Caco-2 (cell line): ENCODE measurements around the gene PATJ. TPM values are rescaled to one million over a fixed set of nuclear protein-coding genes. Genes with fewer than 3 reads are reported as not detected.

Experiments used
- BruUV-seq: library from RNA; stranded (reverse); fragments of 400-500 nt; replicated peaks from 2 replicates; lab custom pipeline; 2021; lab: Mats Ljungman, UMichigan
- CTCF ChIA-PET: fragments of 300-600 bp; sonication (Branson Sonifier 250); formaldehyde crosslinking; loops from one replicate; lab custom pipeline; 2022; ENCODE audit warnings: antibody characterized with exemption; lab: Charles Lee
- POLR2A ChIA-PET: fragments of 300-600 bp; sonication (Branson Sonifier 250); formaldehyde crosslinking; loops from one replicate; lab custom pipeline; 2022; ENCODE audit warnings: antibody characterized with exemption; lab: Charles Lee
- DNase-seq, 2 experiments: peaks; one replicate each; pipeline versions ENCODE4 v3.0.0 to v3.0.0-alpha.2; 2020 to 2022
- H3K27me3 ChIP-seq: replicated peaks from 2 replicates; pipeline ENCODE4 v1.6.0; 2011; ENCODE audit warnings: low read length; ENCODE audit not compliant: control insufficient read depth, insufficient read depth
- H3K36me3 ChIP-seq: 2 replicates; pipeline ENCODE4 v1.5.1; 2011; ENCODE audit warnings: low read length; ENCODE audit not compliant: control insufficient read depth, insufficient read depth
- H3K4me1 ChIP-seq: fragments of 250-450 bp; sonication (Bioruptor Pico); 2 replicates; pipeline ENCODE4 v1.5.1; 2020; ENCODE audit warnings: mild to moderate bottlenecking
- H3K4me3 ChIP-seq: 2 replicates; pipeline ENCODE4 v1.5.1; 2011; ENCODE audit warnings: low read depth, mild to moderate bottlenecking, control low read depth, low read length
- H3K9me3 ChIP-seq: fragments of 250-450 bp; sonication (Bioruptor Pico); 2 replicates; pipeline ENCODE4 v1.5.1; 2020; ENCODE audit warnings: mild to moderate bottlenecking, moderate library complexity
- H3K27ac Mint-ChIP-seq: one replicate; pipeline ENCODE4 v1.8.0; 2022; ENCODE audit warnings: mixed read lengths; ENCODE audit not compliant: unreplicated experiment
- H3K27me3 Mint-ChIP-seq: one replicate; pipeline ENCODE4 v1.8.0; 2022; ENCODE audit warnings: mixed read lengths; ENCODE audit not compliant: insufficient read depth, unreplicated experiment
- H3K36me3 Mint-ChIP-seq: one replicate; pipeline ENCODE4 v1.8.0; 2022; ENCODE audit warnings: mild to moderate bottlenecking, mixed read lengths; ENCODE audit not compliant: insufficient read depth, unreplicated experiment
- H3K4me1 Mint-ChIP-seq: one replicate; pipeline ENCODE4 v1.8.0; 2022; ENCODE audit warnings: low read depth, mixed read lengths; ENCODE audit not compliant: unreplicated experiment
- H3K4me3 Mint-ChIP-seq: one replicate; pipeline ENCODE4 v1.8.0; 2022; ENCODE audit warnings: mild to moderate bottlenecking, moderate library complexity, mixed read lengths; ENCODE audit not compliant: unreplicated experiment
- H3K9me3 Mint-ChIP-seq: one replicate; pipeline ENCODE4 v1.8.0; 2022; ENCODE audit warnings: mixed read lengths; ENCODE audit not compliant: unreplicated experiment
- CTCF ChIP-seq, 2 experiments: fragments of 200-600 bp in 1 of 2; IDR thresholded peaks; 1 replicate in 1 of 2; 2 replicates in 1 of 2; pipeline versions ENCODE4 v1.5.1 to v1.8.0; 2011 to 2022; ENCODE audit warnings: antibody characterized with exemption in 1 of 2, control low read depth in 1 of 2, inconsistent platforms in 1 of 2, low read depth in 1 of 2, low read length in 1 of 2, mild to moderate bottlenecking in 1 of 2, moderate library complexity in 1 of 2; ENCODE audit not compliant: insufficient read depth in 1 of 2, severe bottlenecking in 1 of 2, unreplicated experiment in 1 of 2
- intact Hi-C: fragments of 100-400 bp; cut with micrococcal nuclease; formaldehyde crosslinking; loops from one replicate; pipeline ENCODE4 v1.10.0; 2022; ENCODE audit not compliant: unreplicated experiment
- total RNA-seq: library from RNA; stranded (reverse); gene quantifications from 2 replicates; pipeline ENCODE4 v1.2.3, GENCODE V29; 2022

The PATJ gene
- total RNA-seq, 1 experiment from 2014 or later: 31.6 TPM

GRCh38 chr1:62117018-62117750, 374.9 kb downstream of the PATJ start:
- Mint-ChIP-seq H3K4me1 (no peaks in the 10 kb centered on the region), H3K9me3 (no peaks in the 10 kb centered on the region), H3K27ac (no peak overlapping the region), H3K36me3 (peaks cover 8% of the 10 kb centered on the region), H3K27me3 (no peaks in the 10 kb centered on the region), H3K4me3 (no peak overlapping the region)
- BruUV-seq: no TSS peak
- Histone ChIP-seq H3K36me3 (no peaks in the 10 kb centered on the region), H3K9me3 (no peaks in the 10 kb centered on the region), H3K27me3 (no peaks in the 10 kb centered on the region), H3K4me3 (no peak overlapping the region), H3K4me1 (peaks cover 3% of the 10 kb centered on the region; the same call in 1 of the 2 replicates)
- TF ChIP-seq CTCF (IDR thresholded peaks at IDR 0.05; ENCODE audit: insufficient read depth in 1 of 2, low read depth in 1 of 2, low read length in 1 of 2, severe bottlenecking in 1 of 2, unreplicated experiment in 1 of 2): no peak
- POLR2A ChIA-PET: no interaction called here
- CTCF ChIA-PET: no interaction called here
- no peak for DNase-seq
- intact Hi-C loops: no loop called here

GRCh38 chr1:62126579-62127290, 384.5 kb downstream of the PATJ start:
- CTCF ChIA-PET: no interaction called here
- no peaks in the 10 kb centered on the region for H3K36me3 Mint-ChIP-seq
- POLR2A ChIA-PET: no interaction called here

More at GRCh38 chr1:62126579-62127290, 384.5 kb downstream of the PATJ start:
- H3K27me3 ChIP-seq: no peaks in the 10 kb centered on the region
- H3K4me1 Mint-ChIP-seq: no peaks in the 10 kb centered on the region
- no peaks in the 10 kb centered on the region for H3K36me3 ChIP-seq
- no peak overlapping the region for H3K4me3 Mint-ChIP-seq
- intact Hi-C loops: no loop called here
- peaks cover 7% of the 10 kb centered on the region; the same call in 1 of the 2 replicates for H3K4me1 ChIP-seq
- no peak for DNase-seq
- no TSS peak for BruUV-seq
- H3K27me3 Mint-ChIP-seq: no peaks in the 10 kb centered on the region
- H3K9me3 Mint-ChIP-seq: no peaks in the 10 kb centered on the region
- no peak overlapping the region for H3K27ac Mint-ChIP-seq
- TF ChIP-seq CTCF (IDR thresholded peaks at IDR 0.05; ENCODE audit: insufficient read depth in 1 of 2, low read depth in 1 of 2, low read length in 1 of 2, severe bottlenecking in 1 of 2, unreplicated experiment in 1 of 2): no peak
- no peaks in the 10 kb centered on the region for H3K9me3 ChIP-seq
- no peak overlapping the region for H3K4me3 ChIP-seq
